ENCODE results near the gene MED14. TPM values are rescaled to one million over a fixed set of nuclear protein-coding genes. Genes with fewer than 3 reads are reported as not detected.

The MED14 gene
- total and polyA plus RNA-seq, 2 of the 8 experiments (the other 6 are each of a cell fraction or from before 2014, with no cell fraction given): 79.7 to 117 TPM

GRCh38 chrX:40727093-40727492 is 8.2 kb downstream of the MED14 start:
- Histone ChIP-seq H3K36me3 (ENCODE audit: control insufficient read depth in 2 of 4, insufficient read depth in 4 of 4, low read length in 3 of 4) (peaks cover 0 to 55% (median 4%) of the 10 kb centered on the region in 4 experiments; a peak in 3 of 8 replicates), H3K27ac (ENCODE audit: low read depth, low read length) (no peak overlapping the region), H3K9ac (replicated peaks in 1 of 4; ENCODE audit: extremely low read depth in 1 of 4, low read depth in 3 of 4, low read length in 3 of 4) (no peak overlapping the region), H3K79me2 (ENCODE audit: control insufficient read depth in 1 of 2, insufficient read depth in 2 of 2, low read length in 2 of 2) (peaks cover 17 to 99% of the 10 kb centered on the region in 2 experiments), H3K9me3 (ENCODE audit: insufficient read depth in 2 of 2, low read depth in 1 of 2, low read length in 1 of 2) (no peaks in the 10 kb centered on the region), H3K4me1 (replicated peaks in 1 of 4; ENCODE audit: control insufficient read depth in 3 of 4, insufficient read depth in 4 of 4, low read length in 3 of 4) (peaks cover 0 to 3% (median 0%) of the 10 kb centered on the region in 4 experiments; a peak in 1 of 7 replicates), H4K20me1 (replicated peaks in 1 of 2; ENCODE audit: control insufficient read depth in 1 of 2, insufficient read depth in 2 of 2, low read length in 2 of 2) (peaks cover 9 to 11% of the 10 kb centered on the region in 2 experiments), H3K23me2 (ENCODE audit: low read depth, low read length) (0 out of 2 replicates have a peak, but pooled peaks cover 1% of the 10 kb centered on the region), H3K4me2 (ENCODE audit: insufficient read depth in 1 of 2, low read depth in 2 of 2, low read length in 2 of 2) (no peak overlapping the region), H3K4ac (replicated peaks; ENCODE audit: insufficient read length, low read depth, low read length) (no peak overlapping the region), H4K8ac (ENCODE audit: extremely low read depth, insufficient read depth, low read length) (no peak overlapping the region), H3K79me1 (ENCODE audit: low read depth, low read length) (no peaks in the 10 kb centered on the region), H3K4me3 (ENCODE audit: extremely low read depth in 1 of 4, insufficient read depth in 2 of 4, low read depth in 3 of 4, low read length in 4 of 4) (no peak overlapping the region), H3K56ac (replicated peaks; ENCODE audit: insufficient read length, low read depth, low read length) (no peak overlapping the region), H2BK15ac (ENCODE audit: low read length) (no peak overlapping the region), H4K5ac (ENCODE audit: insufficient read length, low read depth, low read length) (no peak overlapping the region), H2BK5ac (ENCODE audit: low read depth, low read length) (no peak overlapping the region), H3K18ac (ENCODE audit: extremely low read depth, low read length) (no peak overlapping the region), H2BK20ac (ENCODE audit: low read length) (no peak overlapping the region), H4K91ac (replicated peaks; ENCODE audit: insufficient read length, low read length) (no peak overlapping the region), H2BK12ac (ENCODE audit: low read depth, low read length) (no peak overlapping the region), H2AFZ (ENCODE audit: low read length) (no peak overlapping the region), H3K14ac (ENCODE audit: insufficient read length) (no peak overlapping the region), H2AK5ac (ENCODE audit: low read depth, low read length) (no peak overlapping the region), H2BK120ac (replicated peaks; ENCODE audit: low read depth, low read length) (no peak overlapping the region), H3K23ac (ENCODE audit: insufficient read length) (no peak overlapping the region), H3K27me3 (replicated peaks in 1 of 4; ENCODE audit: control insufficient read depth in 3 of 4, extremely low read depth in 1 of 4, insufficient read depth in 3 of 4, low read length in 3 of 4) (no peaks in the 10 kb centered on the region)
- DNase-seq (ENCODE audit: low read depth in 1 of 2, low spot score in 2 of 2) (no peak), FAIRE-seq (no peak)
- ChIA-PET POLR2A (ENCODE audit: partially characterized antibody) (no interaction called here), CTCF (ENCODE audit: partially characterized antibody) (no interaction called here)
- TF ChIP-seq ATF2 (IDR thresholded peaks at IDR 0.05; ENCODE audit: low read length) (no peak), TAF7 (optimal IDR thresholded peaks at IDR 0.05; ENCODE audit: borderline replicate concordance, low read depth, low read length) (no peak), EP300 (IDR thresholded peaks at IDR 0.05; ENCODE audit: borderline replicate concordance in 1 of 2, low read depth in 2 of 2, low read length in 2 of 2) (no peak), CTBP2 (IDR thresholded peaks at IDR 0.05; ENCODE audit: borderline replicate concordance, insufficient read depth, insufficient read length, low read length) (no peak), RNF2 (IDR thresholded peaks at IDR 0.05; ENCODE audit: borderline replicate concordance, low read depth, low read length, missing control alignments, poor library complexity, severe bottlenecking) (no peak), SIX5 (IDR thresholded peaks at IDR 0.05; ENCODE audit: low read depth, low read length) (no peak), HDAC2 (IDR thresholded peaks at IDR 0.05; ENCODE audit: borderline replicate concordance in 1 of 2, low read depth in 2 of 2, low read length in 2 of 2) (no peak), NANOG (IDR thresholded peaks at IDR 0.05; ENCODE audit: insufficient read depth, low read depth, low read length, poor library complexity, severe bottlenecking) (no peak)
